Measurements from ENCODE around the gene NKD1.

The NKD1 gene

GRCh38 chr16:50632927-50633800 is 85.0 kb downstream of the NKD1 start:
- DNase-seq, result no peak

GRCh38 chr16:50634090-50634489 is 85.9 kb downstream of the NKD1 start:
- no peak for DNase-seq

DNA sequence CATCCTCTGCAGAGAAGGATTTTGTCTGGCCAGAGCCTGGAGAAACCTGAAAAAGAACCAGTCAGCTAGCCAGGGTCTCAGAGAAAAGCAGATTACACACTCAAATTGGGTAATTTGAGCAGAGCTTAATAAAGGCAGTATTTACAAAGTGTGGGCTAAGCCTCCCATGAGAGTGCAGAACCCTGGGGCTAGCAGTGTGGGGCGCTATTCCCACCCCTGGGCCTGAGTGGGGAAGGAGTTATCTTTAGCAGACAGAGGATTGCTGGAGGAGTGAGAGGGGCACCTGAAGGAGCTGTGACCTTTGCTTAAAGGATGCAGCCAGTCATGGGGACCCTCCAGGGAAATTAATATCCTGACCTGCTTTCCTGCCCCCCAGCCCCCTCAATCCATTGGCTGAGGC is 86.8 kb downstream of the NKD1 start:
- DNase-seq, result no peak

GRCh38 chr16:50635505-50636392 is 87.6 kb downstream of the NKD1 start:
- peak in 1 of 5 experiments; percentile 46 for DNase-seq

- DNase-seq, result no peak
Observed at GRCh38 chr16:50636753-50637374, 88.7 kb downstream of the NKD1 start.

- no peak for DNase-seq
Observed at GRCh38 chr16:50637716-50638602, 89.8 kb downstream of the NKD1 start.

DNA sequence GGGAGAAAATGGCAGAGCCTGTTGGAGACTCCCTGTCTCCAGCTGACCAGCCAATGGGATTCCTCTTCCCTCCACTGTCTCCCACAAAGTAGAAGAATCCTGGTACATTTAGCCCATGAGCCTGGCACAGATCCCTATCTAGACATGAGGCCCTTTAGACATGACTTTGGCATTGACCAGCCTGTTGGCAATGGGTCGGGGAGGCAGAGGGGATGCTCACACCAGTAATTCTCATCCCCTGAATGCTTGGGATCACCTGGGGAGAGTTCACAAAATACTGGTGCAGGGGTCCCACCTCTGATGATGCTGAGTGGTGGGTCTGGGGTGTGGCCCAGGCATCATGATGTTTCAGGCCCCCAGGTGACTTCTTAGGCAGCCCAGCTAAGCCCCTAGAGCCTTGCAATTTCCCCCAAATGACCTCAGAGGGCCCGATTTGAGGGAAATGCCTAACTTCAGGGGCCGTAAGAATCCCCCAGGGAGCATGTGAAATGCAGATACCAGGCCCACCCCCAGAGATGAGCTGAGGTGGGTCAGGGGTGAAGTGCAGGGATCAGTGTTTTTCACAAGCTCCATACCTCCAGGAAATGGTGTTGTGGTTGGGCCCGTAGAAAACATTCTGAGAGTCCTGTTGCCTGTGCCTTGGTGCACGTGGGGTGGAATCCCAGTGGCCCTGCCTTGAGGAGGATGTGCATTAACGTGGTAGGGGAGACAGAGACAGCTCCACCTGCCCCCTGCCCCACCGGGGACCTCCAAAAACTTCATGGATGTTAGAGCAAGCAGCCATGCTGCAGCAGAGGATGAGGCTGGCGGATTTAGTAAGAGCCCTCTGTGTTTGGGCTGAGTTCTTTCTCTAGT is 90.8 kb downstream of the NKD1 start:
- no peak for DNase-seq

DNA sequence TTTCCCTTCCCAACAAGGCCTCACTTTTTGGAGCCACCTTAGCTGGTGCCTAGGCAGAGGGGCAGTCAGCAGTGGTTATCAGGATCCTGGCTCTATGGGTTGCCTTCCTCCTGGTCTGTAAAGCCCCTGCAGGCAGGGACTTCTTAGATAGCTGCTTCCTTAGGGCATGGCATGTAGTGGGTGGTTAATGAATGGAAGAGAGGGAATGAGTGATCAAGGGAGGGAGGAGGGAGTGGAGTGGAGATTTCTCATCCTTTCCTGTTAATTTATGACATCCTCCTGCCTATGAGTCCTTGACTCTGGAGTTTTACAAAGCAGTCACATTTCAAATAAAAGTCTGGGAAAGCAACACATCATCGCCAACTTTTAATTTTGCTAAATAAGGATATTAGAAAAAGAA is 92.2 kb downstream of the NKD1 start:
- no peak for DNase-seq

- DNase-seq, result no peak
Observed at GRCh38 chr16:50640919-50641817, 93.0 kb downstream of the NKD1 start.

DNA sequence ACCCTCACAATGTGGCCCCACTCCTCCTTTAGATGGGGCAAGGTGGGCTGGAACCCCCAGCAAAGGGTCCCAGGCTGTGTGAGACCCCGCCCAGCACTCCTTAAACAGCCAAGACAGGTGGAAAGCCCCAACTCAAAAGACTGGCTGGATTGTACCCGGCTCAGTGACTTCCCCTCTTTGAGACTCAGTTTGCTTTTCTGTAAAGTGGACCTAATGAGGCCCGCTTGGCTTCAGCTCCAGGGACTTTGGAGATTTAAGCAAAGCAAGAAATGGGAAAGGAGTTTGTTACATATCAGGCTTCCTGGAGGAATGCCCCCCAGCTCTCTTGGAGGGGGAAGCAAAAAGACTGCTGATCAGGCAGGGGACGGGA is 93.6 kb downstream of the NKD1 start:
- DNase-seq, result no peak

DNA sequence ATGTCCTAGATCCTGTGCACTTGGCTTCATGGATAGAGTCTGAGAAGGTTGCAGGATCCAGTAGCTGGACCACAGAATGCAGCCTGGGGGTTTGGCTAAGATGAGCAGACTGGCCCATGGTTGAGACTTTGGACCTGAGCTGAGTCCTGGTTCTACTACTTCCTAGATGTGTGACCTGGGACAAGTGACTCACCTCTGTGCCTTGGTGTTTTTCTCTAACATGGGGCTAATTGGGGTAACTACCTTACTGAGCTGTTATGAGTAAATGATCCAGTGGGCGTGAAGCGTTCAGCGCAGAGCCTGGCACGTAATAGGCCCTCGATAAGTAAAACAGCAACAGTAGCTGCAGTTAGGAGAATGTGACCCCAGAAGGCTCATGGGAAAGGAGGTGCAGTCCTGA is 94.2 kb downstream of the NKD1 start:
- DNase-seq, result no peak

DNA sequence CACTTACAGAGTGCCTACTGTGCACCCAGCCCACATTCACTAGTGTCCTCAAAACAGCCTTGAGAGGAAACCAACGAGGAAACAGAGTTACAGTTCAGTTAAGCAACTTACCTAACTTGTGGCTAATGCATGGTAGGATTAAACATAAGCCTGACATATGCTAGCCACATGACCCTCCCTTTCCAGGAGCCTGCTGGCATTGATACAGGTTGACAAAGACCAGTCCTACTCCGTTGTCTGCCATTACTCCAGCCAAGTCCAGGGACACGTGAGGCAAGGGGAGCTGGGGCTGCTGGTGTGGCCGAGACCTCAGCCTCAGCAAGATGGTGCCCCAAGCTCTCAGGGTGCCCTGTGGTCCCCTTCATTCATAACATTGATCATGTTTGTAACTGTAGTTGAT is 95.0 kb downstream of the NKD1 start:
- no peak for DNase-seq

DNA sequence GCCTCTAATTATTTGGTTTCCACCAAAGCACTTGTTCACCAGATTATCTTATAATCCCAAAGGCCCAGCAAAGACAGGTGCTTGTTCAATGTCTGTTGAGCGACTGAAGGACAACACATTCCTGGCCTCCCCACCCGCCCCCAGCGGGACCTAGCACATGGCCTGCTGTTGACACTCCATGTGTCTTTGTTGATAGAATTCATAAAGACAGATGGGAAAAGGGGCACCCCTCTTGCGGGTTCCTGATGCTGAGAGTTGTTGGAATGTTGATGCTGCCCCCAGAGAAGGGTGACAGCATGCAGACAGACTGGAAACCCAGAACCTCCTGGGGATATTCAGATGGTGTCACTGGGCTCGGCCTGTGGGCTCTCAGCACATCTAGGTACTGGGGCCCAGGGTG is 96.0 kb downstream of the NKD1 start:
- DNase-seq, result no peak

DNA sequence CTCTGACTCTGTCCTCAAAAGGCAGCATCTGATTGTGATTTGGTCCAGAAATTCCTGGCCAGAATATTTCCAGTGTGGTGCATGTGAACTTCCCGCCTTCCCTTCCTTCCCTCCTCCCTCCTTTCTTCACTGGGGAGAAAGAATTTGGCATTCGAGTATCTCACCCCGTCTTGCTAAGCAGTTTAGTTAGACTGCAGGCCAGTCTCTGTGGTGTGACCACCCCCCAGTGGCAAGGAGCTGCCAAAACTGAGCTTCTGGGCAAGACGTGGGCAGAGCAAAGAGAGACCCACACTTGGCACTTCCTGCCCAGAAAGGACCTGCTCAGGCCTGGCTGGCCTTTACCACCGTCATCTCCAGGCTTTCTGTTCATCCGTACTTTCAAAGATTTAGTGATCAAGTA is 96.5 kb downstream of the NKD1 start:
- peak in 1 of 5 experiments; percentile 39 for DNase-seq

GRCh38 chr16:50645563-50646220 is 97.5 kb downstream of the NKD1 start:
- no peak for DNase-seq

DNA sequence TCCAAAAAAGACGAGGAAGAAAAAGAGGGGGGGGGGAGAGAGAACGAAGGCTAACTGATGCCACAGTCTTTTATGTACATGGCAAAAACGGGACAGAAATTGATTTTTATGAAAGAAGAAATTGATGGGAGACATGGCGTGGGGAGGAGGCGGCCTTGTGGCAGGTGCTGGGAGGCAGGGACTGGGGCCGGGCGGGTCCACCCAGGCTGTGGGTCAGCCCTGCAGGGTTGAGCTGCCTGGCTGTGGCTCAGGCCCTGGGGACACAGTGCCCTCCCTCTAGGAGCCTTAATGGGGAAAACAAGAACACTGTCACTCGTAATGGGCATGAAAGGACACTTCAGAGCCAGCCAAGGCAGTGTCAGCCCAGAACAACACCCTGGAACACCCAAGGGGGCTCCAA is 98.1 kb downstream of the NKD1 start:
- no peak for DNase-seq

GRCh38 chr16:50651835-50652438 is 103.7 kb downstream of the NKD1 start:
- DNase-seq, result no peak

GRCh38 chr16:50652836-50653425 is 104.7 kb downstream of the NKD1 start:
- DNase-seq, result no peak
